Gastrocnemius medialis (tissue), 4 donors: Measurements from ENCODE around the gene DDX51.

ENCODE experiments used
- CTCF ChIP-seq, 5 experiments: fragments of 450-650 bp in 3 of 5; fragments of 200-600 bp in 2 of 5; sonication (generic) in 2 of 5; IDR thresholded peaks in 4 of 5; conservative IDR thresholded peaks in 1 of 5; 1 replicate in 4 of 5; 2 replicates in 1 of 5; pipeline ENCODE4 v1.5.1; 2016 to 2019; ENCODE audit warnings: antibody characterized with exemption in 5 of 5, mild to moderate bottlenecking in 3 of 5, moderate library complexity in 3 of 5
- POLR2A ChIP-seq, 2 donors: fragments of 450-650 bp; IDR thresholded peaks; one replicate each; pipeline ENCODE4 v1.6.1; 2017; ENCODE audit warnings: antibody characterized with exemption in 2 of 2, mild to moderate bottlenecking in 2 of 2, moderate library complexity in 2 of 2

GRCh38 chr12:132157733-132158409 is 13.8 kb upstream of the DDX51 start:
- TF ChIP-seq CTCF (IDR thresholded peaks at IDR 0.05 in 4 of 5, conservative IDR thresholded peaks at IDR 0.05 in 1 of 5) (no peak), POLR2A (IDR thresholded peaks at IDR 0.05) (no peak)
